HG02885 (cell line): Measurements from ENCODE around the gene CACNA1F.
"Not testable (repeated sequence)": the region's sequence is repeated elsewhere in the genome, so short reads cannot be mapped to it uniquely, and the experiment has no call there.

Experiments used
- ATAC-seq: cut with Tn5 transposase; IDR thresholded peaks from one replicate; pipeline ENCODE4 v1.9.1; 2021; ENCODE audit warnings: mild to moderate bottlenecking; ENCODE audit not compliant: unreplicated experiment, poor library complexity

CACNA1F gene

GRCh38 chrX:49178537-49178936, 54.6 kb downstream of the CACNA1F start:
- no peak for ATAC-seq

DNA sequence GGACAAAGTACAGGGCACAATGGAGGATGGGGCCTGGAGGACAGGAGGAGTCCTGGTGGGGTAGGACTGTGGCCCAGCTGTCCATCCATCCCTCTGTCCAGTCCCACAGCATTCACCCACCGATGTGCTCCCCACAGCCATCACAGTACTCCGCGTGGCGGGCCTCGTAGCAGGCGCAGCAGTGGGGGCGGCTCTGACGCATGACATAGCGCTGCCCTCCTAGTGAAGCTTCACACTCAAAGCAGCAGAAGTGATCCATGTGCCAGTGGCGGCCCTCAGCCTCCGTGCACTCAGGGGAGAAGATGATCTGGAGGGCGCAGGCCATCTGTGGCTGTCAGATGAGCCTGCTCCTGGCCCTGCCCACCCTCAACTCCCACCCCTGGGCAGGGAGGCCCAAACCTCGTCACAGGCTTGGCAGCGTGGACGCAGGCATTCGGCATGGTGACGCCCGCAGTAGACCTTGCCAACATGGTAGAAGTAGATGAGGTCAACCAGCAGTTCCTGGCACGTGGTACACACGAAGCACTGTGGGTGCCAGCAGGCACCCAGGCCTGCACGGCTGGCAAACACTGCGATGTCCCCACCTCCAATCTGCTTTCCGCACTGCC, 55.2 kb downstream of the CACNA1F start:
- no peak for ATAC-seq

- no peak for ATAC-seq
Measured at GRCh38 chrX:49177338-49177833, 55.8 kb downstream of the CACNA1F start.

- ATAC-seq = no peak
Measured at GRCh38 chrX:49176421-49177326, 56.5 kb downstream of the CACNA1F start.

GRCh38 chrX:49175435-49176274, 57.5 kb downstream of the CACNA1F start:
- no peak for ATAC-seq

GRCh38 chrX:49174723-49175122, 58.4 kb downstream of the CACNA1F start:
- no peak for ATAC-seq

DNA sequence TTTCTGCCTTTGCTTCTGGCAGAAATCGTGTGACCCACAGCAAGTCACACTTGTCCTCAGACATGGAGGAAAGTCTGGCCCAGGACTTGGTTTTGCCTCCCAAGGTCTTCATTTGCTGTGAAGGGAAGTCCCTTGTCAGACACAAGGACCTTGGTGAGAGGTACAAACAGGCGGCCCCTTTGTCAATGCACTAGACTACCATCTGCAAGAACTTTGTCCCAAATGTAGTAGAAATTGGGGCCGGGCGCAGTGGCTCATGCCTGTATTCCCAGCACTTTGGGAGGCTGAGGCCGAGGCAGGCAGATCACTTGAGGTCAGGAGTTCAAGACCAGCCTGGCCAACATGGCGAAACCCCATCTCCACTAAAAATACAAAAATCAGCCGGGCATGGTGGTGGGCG, 59.6 kb downstream of the CACNA1F start:
- ATAC-seq = not testable (repeated sequence)

DNA sequence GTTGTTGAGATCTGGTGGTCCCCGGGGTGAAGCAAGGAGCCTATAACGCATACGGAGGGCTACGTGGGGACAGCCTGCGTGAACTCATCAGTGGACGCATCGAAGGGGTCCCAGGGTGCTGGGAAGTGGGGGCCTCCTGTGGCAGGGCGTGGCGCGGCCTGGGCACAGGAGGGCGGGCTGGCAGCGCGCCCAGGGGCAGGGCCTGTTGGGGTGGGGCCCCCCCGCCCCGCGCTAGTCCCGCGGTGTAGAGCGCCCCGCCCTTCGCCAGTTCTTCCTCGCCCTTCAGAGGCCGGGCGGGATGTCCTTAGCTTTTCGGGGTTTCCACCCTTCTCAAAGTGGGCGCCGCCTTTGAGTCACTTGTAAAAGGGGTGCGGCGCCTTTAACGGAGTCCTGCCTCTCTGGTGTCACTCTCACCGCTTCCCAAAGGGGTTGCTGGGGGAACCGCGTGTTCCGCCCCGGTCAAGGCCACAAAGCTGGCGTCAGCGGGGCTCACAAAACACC, 60.8 kb downstream of the CACNA1F start:
- peak; percentile 78 for ATAC-seq

DNA sequence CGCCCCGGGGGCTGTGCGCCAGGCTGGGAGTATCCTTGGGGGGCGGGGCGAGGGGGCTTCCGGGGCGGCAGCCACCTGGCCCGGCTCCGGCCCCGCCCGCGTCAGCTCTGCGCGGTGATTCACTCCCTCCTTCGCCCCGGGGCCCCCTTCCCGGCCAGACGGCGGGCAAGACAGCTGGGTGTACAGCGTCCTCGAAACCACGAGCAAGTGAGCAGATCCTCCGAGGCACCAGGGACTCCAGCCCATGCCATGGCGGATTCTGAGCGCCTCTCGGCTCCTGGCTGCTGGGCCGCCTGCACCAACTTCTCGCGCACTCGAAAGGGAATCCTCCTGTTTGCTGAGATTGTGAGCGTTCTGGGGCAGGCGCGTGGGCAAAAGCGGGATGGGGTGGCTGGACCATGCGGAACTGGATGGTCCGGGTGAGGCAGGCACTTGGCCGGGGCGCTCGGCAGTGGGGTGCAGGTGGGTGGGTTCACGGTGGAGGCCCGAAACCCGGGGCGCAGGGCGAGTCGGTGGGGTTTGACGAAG, 61.3 kb downstream of the CACNA1F start, which contains the start of gene PLP2:
TSS of gene PLP2 (plus strand) at position 147 of the 528 bp plus-strand sequence. CDS start at position 250, 103 bp downstream.
- ATAC-seq = peak; percentile 31

DNA sequence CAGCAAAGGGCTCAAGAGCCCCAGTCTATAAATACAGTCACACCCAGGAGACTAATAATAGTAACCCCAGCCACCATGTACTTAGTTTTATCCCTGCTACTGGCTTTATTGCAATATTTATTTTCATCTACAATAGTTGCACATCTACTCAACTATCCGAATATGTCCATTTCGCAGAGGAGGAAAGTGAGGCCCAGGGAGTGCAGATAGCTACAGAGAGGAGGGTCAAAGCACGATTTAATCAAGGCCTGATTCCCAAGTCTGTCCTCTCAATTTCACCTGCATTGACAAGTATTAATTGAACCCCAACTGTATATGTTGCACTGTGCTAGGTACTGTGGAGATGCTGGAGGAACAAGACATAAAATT, 65.4 kb downstream of the CACNA1F start:
- no peak for ATAC-seq

DNA sequence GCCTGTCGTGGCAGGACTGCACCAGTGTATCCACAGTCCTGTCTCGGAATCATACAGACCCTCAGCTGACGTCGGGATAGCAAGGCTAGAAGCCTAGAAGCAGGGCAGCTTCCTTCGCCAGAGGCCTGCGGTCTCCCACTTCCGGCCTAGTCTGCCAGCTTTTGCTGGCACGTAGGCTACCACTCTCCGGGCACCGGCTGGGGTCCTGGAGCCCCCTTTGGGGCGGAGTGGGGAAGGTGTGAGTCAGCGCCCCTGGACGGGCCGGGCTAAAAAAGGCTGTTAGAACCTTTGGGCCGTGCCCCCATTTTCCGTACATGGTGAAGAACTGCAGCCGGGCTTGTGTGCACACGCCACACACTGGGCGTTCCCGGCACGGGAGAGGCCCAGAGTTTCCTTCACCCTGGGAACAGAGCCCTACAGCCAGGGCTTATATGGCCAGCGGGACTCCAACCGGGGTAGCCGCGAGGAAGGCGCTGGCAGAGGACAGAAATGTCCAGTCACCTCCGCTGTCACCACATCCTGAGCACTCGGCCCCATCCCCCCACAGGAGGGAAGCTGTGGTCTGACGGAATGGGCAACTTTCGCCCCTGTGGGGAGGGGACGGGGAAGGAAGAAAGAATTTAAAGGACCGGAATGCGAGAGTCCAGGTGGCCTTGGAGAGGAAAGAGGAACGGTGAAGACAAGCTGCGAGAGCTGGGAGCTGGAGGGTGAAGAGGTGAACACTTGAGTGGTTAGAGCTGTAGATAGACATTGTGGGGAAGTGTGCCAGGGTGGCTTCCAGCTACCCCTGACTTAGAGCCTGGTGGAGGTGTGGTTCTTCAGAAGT, 66.0 kb downstream of the CACNA1F start:
- peak; percentile 23 for ATAC-seq

DNA sequence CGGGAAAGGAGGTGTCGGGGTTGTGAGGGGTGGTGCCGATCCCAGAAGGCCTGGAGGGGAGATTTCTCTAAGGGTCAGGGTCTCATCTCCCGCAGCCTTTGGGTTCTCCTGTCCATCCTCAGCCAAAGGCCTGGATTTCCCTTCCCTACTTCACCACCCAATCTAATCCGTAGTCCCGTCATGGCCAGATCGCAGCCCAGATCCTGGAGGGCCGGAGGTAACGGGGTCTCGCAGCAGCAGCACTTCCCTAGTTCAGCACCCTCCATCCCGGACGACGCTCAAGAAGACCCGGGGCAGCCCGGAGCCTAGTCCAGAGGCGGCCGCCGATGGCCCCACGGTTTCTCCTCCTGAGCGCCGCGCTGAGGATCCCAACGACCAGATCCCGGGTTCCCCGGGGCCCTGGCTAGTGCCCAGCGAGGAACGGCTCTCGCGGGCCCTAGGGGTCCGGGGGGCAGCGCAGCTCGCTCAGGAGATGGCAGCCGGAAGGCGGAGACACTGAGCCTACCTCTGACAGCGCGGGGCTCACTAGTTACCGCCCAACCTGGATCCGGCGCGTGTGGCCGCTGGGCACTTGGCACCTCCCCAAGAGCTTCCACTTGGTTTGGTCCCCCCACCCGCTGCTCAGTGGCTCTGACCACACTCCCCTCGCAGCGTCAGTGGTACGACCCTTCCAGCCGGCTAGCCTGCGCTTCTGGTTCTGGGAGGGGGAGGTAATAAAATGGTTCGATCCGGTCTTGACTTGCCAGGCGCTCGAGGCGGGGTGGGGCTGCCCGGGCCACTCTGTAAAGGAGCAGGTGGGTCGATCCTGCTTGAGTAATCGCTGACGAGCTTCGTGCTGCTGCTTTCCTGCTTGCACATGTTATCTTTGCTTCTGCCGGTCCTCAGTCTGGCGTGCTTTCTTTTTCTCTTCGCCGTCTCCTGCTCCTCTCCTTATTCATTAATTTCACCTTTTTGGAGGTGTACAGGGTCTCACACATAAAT, 66.9 kb downstream of the CACNA1F start:
- ATAC-seq = peak; percentile 30

DNA sequence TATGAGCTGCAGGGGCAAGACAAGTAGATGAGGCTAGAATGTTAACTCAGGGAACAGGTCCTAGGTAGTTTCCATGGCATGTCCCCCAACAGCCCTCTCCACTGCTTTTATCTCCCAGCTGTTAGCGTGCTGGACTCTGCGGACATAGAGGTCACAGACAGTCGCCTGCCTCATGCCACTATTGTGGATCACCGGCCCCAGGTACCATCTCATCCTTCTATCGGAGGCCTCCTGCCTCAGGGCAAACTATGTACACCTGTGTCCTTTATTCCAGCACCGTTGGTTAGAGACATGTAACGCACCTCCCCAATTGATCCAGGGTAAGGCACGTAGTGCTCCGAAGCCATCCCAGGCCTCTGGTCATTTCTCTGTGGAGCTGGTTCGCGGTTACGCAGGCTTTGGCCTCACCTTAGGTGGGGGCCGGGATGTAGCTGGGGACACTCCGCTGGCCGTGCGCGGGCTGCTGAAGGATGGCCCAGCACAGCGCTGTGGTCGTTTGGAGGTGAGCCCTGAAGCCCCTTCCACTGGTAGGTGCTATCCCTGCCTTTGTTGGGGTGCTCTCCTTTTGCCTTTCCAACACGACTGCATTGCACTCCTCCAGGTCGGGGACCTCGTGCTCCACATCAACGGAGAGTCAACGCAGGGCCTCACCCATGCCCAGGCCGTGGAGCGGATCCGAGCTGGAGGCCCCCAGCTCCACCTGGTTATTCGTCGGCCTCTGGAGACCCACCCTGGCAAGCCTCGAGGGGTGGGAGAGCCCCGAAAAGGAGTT, 68.4 kb downstream of the CACNA1F start:
- no peak for ATAC-seq

DNA sequence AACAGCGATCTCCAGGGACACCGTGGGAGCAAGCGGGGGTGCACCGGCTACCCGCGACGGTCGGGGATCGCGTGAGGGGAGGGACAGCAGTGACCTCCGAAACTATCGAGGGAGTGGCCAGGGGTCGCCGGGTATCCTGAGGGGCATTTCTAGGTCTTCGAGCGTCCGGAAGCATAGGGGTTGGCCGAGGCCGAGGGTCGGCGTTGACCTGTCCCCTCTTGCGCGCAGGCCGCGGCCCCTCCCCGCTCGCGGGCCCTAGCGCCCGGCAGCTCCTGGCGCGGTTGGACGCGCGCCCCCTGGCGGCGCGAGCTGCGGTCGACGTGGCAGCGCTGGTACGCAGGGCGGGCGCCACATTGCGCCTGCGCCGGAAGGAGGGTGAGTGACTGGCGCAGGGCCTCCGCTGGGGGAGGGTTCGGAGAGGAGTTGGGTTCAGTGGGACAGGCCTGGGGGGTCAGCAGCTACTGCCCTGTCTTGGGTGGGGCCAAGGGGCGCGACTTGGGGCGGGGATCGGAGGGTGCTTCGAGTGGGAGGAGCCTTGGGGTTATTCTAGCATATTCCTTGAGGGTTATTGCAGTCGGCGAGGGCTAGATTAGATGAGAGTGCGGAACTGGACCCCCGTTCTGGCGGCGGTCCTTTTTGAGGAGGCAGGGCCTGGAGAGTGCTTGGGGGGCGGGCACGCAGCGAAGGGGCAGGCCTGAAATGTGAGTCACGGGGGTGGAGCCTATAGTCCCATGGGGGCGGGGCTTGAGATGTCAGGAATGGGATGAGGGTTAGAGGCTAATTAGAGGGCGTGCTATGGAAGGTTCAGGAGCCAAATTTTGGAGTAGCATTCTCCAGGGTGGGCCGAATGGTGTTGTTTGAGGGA, 69.4 kb downstream of the CACNA1F start:
- peak; percentile 72 for ATAC-seq

GRCh38 chrX:49162620-49163019, 70.5 kb downstream of the CACNA1F start, which contains the start of gene MAGIX:
Gene MAGIX, plus strand, starts transcription at chrX:49162758. Its CDS starts 132 bp downstream, at chrX:49162890.
- ATAC-seq = no peak

DNA sequence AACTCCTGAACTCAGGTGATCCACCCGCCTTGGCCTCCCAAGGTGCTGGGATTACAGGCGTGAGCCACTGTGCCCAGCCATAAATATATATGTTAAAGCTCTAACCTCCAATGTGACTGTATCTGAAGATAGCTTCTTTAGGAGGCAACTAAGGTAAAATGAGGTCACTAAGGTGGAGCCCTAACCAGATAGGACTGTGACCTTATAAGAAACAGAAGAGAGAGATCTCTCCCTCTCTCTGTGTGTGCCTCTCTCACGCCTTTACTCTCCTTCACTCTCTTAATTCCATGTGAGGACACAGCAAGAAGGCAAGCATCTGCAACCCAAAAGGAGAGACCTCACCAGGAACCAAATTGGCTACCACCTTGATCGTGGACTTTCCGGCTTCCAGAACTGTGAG, 71.5 kb downstream of the CACNA1F start:
- no peak for ATAC-seq
